ENCODE results near the gene CYB561D2. TPM values are rescaled to one million over a fixed set of nuclear protein-coding genes. Genes with fewer than 3 reads are reported as not detected.
A peak's percentile ranks its signal among the peaks of the same experiment; 100 is the strongest.

The CYB561D2 gene
- total and polyA plus RNA-seq, 10 of the 15 experiments (the other 5 are each of a cell fraction or from before 2014, with no cell fraction given), result 7.6 to 39.2 (median 18.8) TPM

GRCh38 chr3:50388016-50388719 lies 37.5 kb downstream of the CYB561D2 start:
- no peaks in the 10 kb centered on the region for H3K9me3 ChIP-seq (replicated peaks; ENCODE audit: control insufficient read depth, insufficient read depth, low read length)
- H3K4me3 ChIP-seq, result no peak overlapping the region
- ChIA-PET CTCF (no interaction called here), SMC1A (ENCODE audit: uncharacterized antibody, unreplicated experiment) (no interaction called here), POLR2A (no interaction called here), RAD21 (ENCODE audit: unreplicated experiment) (no interaction called here)
- H3K4me1 ChIP-seq (ENCODE audit: control insufficient read depth, insufficient read depth, low read length), result no peaks in the 10 kb centered on the region
- H3K79me2 ChIP-seq (ENCODE audit: control insufficient read depth, insufficient read depth, low read length), result no peaks in the 10 kb centered on the region
- intact Hi-C loops (cut with micrococcal nuclease; ENCODE audit: unreplicated experiment) (no loop called here), in situ Hi-C loops (cut with MboI) (no loop called here)
- no peak overlapping the region for H2AFZ ChIP-seq (ENCODE audit: control insufficient read depth, low read depth, low read length)
- no peak for TF ChIP-seq NFYA (IDR thresholded peaks at IDR 0.05; ENCODE audit: borderline replicate concordance, low read depth, low read length)
- TF ChIP-seq ZZZ3 (IDR thresholded peaks at IDR 0.05; ENCODE audit: control insufficient read depth, insufficient read length, low read depth), result no peak
- no peak for TF ChIP-seq PBX3 (IDR thresholded peaks at IDR 0.05; ENCODE audit: insufficient replicate concordance, low read depth, low read length)
- no peak for TF ChIP-seq YBX1 (IDR thresholded peaks at IDR 0.05)
- peak; percentile 18 to 30 (median 29); a peak in 4 of 6 replicates for TF ChIP-seq CTCF (IDR thresholded peaks at IDR 0.05 in 2 of 3, conservative IDR thresholded peaks at IDR 0.05 in 1 of 3; ENCODE audit: control insufficient read depth in 2 of 3, extremely low read depth in 1 of 3, insufficient read depth in 1 of 3, low read depth in 3 of 3, low read length in 3 of 3)
- no peak for TF ChIP-seq ZBED1 (IDR thresholded peaks at IDR 0.05; ENCODE audit: borderline replicate concordance)
- no peak for TF ChIP-seq IKZF2 (IDR thresholded peaks at IDR 0.05)
- ATAC-seq, result peak; percentile 74
- peaks cover 0 to 3% of the 10 kb centered on the region in 2 experiments; a peak in 3 of 4 replicates for H3K27me3 ChIP-seq (replicated peaks in 1 of 2; ENCODE audit: control insufficient read depth in 2 of 2, insufficient read depth in 2 of 2, low read length in 1 of 2)
- FAIRE-seq, result no peak
- H3K27ac ChIP-seq (ENCODE audit: control insufficient read depth, insufficient read depth), result no peak overlapping the region
- 26% methylated on average over 25 of the region's 25 CpGs for WGBS (ENCODE audit: insufficient coverage, insufficient replicate concordance, low lambda C conversion rate, missing lambda C conversion rate)
- no peaks in the 10 kb centered on the region for H3K36me3 ChIP-seq (ENCODE audit: control insufficient read depth in 2 of 2, insufficient read depth in 2 of 2, low read length in 1 of 2)
- H3K4me2 ChIP-seq (ENCODE audit: control insufficient read depth, insufficient read depth), result no peak overlapping the region
- H3K9ac ChIP-seq (ENCODE audit: control insufficient read depth, insufficient read depth, low read length), result no peak overlapping the region
- no TSS peak for BruUV-seq (replicated peaks)
- DNase-seq (ENCODE audit: low read depth, low spot score), result no peak
- no peaks in the 10 kb centered on the region for H4K20me1 ChIP-seq (ENCODE audit: control insufficient read depth, insufficient read depth)

Data from GM12878 (cell line).